ENCODE measurements around the gene PLCE1. TPM values are rescaled to one million over a fixed set of nuclear protein-coding genes. Genes with fewer than 3 reads are reported as not detected.

The PLCE1 gene
- total and polyA plus RNA-seq, 2 of the 8 experiments (the other 6 are each of a cell fraction or from before 2014, with no cell fraction given): 0.05 to 0.06 TPM

- FAIRE-seq (no peak), DNase-seq (ENCODE audit: low read depth in 1 of 2, low spot score in 2 of 2) (no peak)
- Histone ChIP-seq H3K23me2 (ENCODE audit: low read depth, low read length) (no peaks in the 10 kb centered on the region), H4K91ac (replicated peaks; ENCODE audit: insufficient read length, low read length) (no peak overlapping the region), H3K9ac (replicated peaks in 1 of 4; ENCODE audit: extremely low read depth in 1 of 4, low read depth in 3 of 4, low read length in 3 of 4) (no peak overlapping the region), H3K23ac (ENCODE audit: insufficient read length) (no peak overlapping the region), H3K4me1 (replicated peaks in 1 of 4; ENCODE audit: control insufficient read depth in 3 of 4, insufficient read depth in 4 of 4, low read length in 3 of 4) (no peaks in the 10 kb centered on the region), H3K14ac (ENCODE audit: insufficient read length) (no peak overlapping the region), H2BK15ac (ENCODE audit: low read length) (no peak overlapping the region), H4K20me1 (replicated peaks in 1 of 2; ENCODE audit: control insufficient read depth in 1 of 2, insufficient read depth in 2 of 2, low read length in 2 of 2) (no peaks in the 10 kb centered on the region), H2AK5ac (ENCODE audit: low read depth, low read length) (no peak overlapping the region), H2BK5ac (ENCODE audit: low read depth, low read length) (no peak overlapping the region), H3K4ac (replicated peaks; ENCODE audit: insufficient read length, low read depth, low read length) (no peak overlapping the region), H3K9me3 (ENCODE audit: insufficient read depth in 2 of 2, low read depth in 1 of 2, low read length in 1 of 2) (peaks cover 0 to 16% of the 10 kb centered on the region in 2 experiments; a peak in 2 of 4 replicates), H4K8ac (ENCODE audit: extremely low read depth, insufficient read depth, low read length) (no peak overlapping the region), H2BK12ac (ENCODE audit: low read depth, low read length) (no peak overlapping the region), H2AFZ (ENCODE audit: low read length) (no peak overlapping the region), H3K79me1 (ENCODE audit: low read depth, low read length) (no peaks in the 10 kb centered on the region), H3K18ac (ENCODE audit: extremely low read depth, low read length) (no peak overlapping the region), H2BK120ac (replicated peaks; ENCODE audit: low read depth, low read length) (no peak overlapping the region), H3K36me3 (ENCODE audit: control insufficient read depth in 2 of 4, insufficient read depth in 4 of 4, low read length in 3 of 4) (no peaks in the 10 kb centered on the region), H2BK20ac (ENCODE audit: low read length) (no peak overlapping the region), H3K4me2 (ENCODE audit: insufficient read depth in 1 of 2, low read depth in 2 of 2, low read length in 2 of 2) (no peak overlapping the region), H3K56ac (replicated peaks; ENCODE audit: insufficient read length, low read depth, low read length) (no peak overlapping the region), H3K27ac (ENCODE audit: low read depth, low read length) (no peak overlapping the region), H3K79me2 (ENCODE audit: control insufficient read depth in 1 of 2, insufficient read depth in 2 of 2, low read length in 2 of 2) (no peaks in the 10 kb centered on the region), H4K5ac (ENCODE audit: insufficient read length, low read depth, low read length) (no peak overlapping the region), H3K4me3 (ENCODE audit: extremely low read depth in 1 of 4, insufficient read depth in 2 of 4, low read depth in 3 of 4, low read length in 4 of 4) (no peak overlapping the region), H3K27me3 (replicated peaks in 1 of 4; ENCODE audit: control insufficient read depth in 3 of 4, extremely low read depth in 1 of 4, insufficient read depth in 3 of 4, low read length in 3 of 4) (no peaks in the 10 kb centered on the region)
- 86% methylated on average over 2 of the region's 2 CpGs; no CpG with 5 or more reads in 1 of the 2 experiments for WGBS, 2 experiments (ENCODE audit: extremely low coverage in 1 of 2, insufficient coverage in 1 of 2, insufficient read length in 1 of 2, insufficient replicate concordance in 2 of 2, low coverage in 1 of 2, low lambda C conversion rate in 2 of 2, missing lambda C conversion rate in 1 of 2)
- ChIA-PET CTCF (ENCODE audit: partially characterized antibody) (interaction anchor here (0.5 to 1.3 kb wide), 2 partner anchors 36 to 46 kb away, joined by 3 read pairs; no protein-coding TSS in a partner anchor), POLR2A (ENCODE audit: partially characterized antibody) (no interaction called here)
- no peak for TF ChIP-seq NANOG (IDR thresholded peaks at IDR 0.05; ENCODE audit: insufficient read depth, low read depth, low read length, poor library complexity, severe bottlenecking)
Observed at GRCh38 chr10:93967756-93968155, 26.0 kb upstream of the PLCE1 start.

Data from H1 (cell line).